Mesenchymal stem cell (in vitro differentiated cells and primary cell): ENCODE data around the gene ZNF821.

Experiments
- DNase-seq: peaks from one replicate; pipeline ENCODE4 v3.0.0-alpha.2; 2013
- H2AFZ ChIP-seq: one replicate; pipeline ENCODE4 v1.6.1; 2013; ENCODE audit warnings: low read depth, mild to moderate bottlenecking, control low read depth, inconsistent platforms, low read length, moderate library complexity
- H2AK5ac ChIP-seq: 2 replicates; pipeline ENCODE4 v1.6.1; 2013; ENCODE audit warnings: low read length, moderate library complexity, mild to moderate bottlenecking, inconsistent platforms; ENCODE audit not compliant: severe bottlenecking
- H2BK120ac ChIP-seq: one replicate; pipeline ENCODE4 v1.6.1; 2013; ENCODE audit warnings: low read depth, mild to moderate bottlenecking, inconsistent platforms, low read length, moderate library complexity
- H2BK12ac ChIP-seq, 2 experiments: one replicate each; pipeline ENCODE4 v1.6.1; 2013; ENCODE audit warnings: inconsistent platforms in 2 of 2, low read length in 2 of 2, mild to moderate bottlenecking in 2 of 2, moderate library complexity in 2 of 2, control low read depth in 1 of 2
- H2BK15ac ChIP-seq: one replicate; pipeline ENCODE4 v1.6.1; 2013; ENCODE audit warnings: mild to moderate bottlenecking, low read depth, inconsistent platforms; ENCODE audit not compliant: poor library complexity, severe bottlenecking
- H2BK5ac ChIP-seq: 2 replicates; pipeline ENCODE4 v1.6.1; 2013; ENCODE audit warnings: low read depth, mild to moderate bottlenecking, low read length, control low read depth, inconsistent platforms; ENCODE audit not compliant: poor library complexity, severe bottlenecking
- H3K14ac ChIP-seq, 2 experiments: one replicate each; pipeline ENCODE4 v1.6.1; 2013; ENCODE audit warnings: inconsistent platforms in 2 of 2, low read length in 2 of 2, control low read depth in 1 of 2, mild to moderate bottlenecking in 1 of 2, moderate library complexity in 1 of 2
- H3K18ac ChIP-seq, 2 experiments: one replicate each; pipeline ENCODE4 v1.6.1; 2013; ENCODE audit warnings: inconsistent platforms in 2 of 2, low read length in 2 of 2, control low read depth in 1 of 2, low read depth in 1 of 2, mild to moderate bottlenecking in 1 of 2
- H3K23ac ChIP-seq, 2 experiments: one replicate each; pipeline ENCODE4 v1.6.1; 2013; ENCODE audit warnings: inconsistent platforms in 2 of 2, low read length in 2 of 2, mild to moderate bottlenecking in 2 of 2, moderate library complexity in 2 of 2, control low read depth in 1 of 2
- H3K27ac ChIP-seq: 2 replicates; pipeline ENCODE4 v1.5.1; 2013; ENCODE audit warnings: mild to moderate bottlenecking, moderate library complexity, low read length, control low read depth, inconsistent platforms; ENCODE audit not compliant: poor library complexity, severe bottlenecking
- H3K27me3 ChIP-seq, 2 experiments: 2 replicates each; pipeline versions ENCODE4 v1.6.1 to v1.7.0; 2013; ENCODE audit warnings: low read length in 2 of 2, mild to moderate bottlenecking in 2 of 2, moderate library complexity in 2 of 2, control low read depth in 1 of 2, inconsistent platforms in 1 of 2; ENCODE audit not compliant: control insufficient read depth in 1 of 2, insufficient read depth in 1 of 2
- H3K36me3 ChIP-seq, 2 experiments: 2 replicates each; pipeline versions ENCODE4 v1.6.1 to v1.7.0; 2013; ENCODE audit warnings: low read length in 2 of 2, control low read depth in 1 of 2, inconsistent platforms in 1 of 2, low read depth in 1 of 2, mild to moderate bottlenecking in 1 of 2; ENCODE audit not compliant: insufficient read depth in 2 of 2, control insufficient read depth in 1 of 2
- H3K4ac ChIP-seq, 2 experiments: one replicate each; pipeline ENCODE4 v1.6.1; 2013; ENCODE audit warnings: inconsistent platforms in 2 of 2, low read length in 2 of 2, mild to moderate bottlenecking in 2 of 2, moderate library complexity in 2 of 2, control low read depth in 1 of 2, low read depth in 1 of 2
- H3K4me1 ChIP-seq: 2 replicates; pipeline ENCODE4 v1.6.1; 2013; ENCODE audit warnings: low read depth, low read length, control low read depth; ENCODE audit not compliant: control insufficient read depth, insufficient read depth
- H3K4me2 ChIP-seq: 2 replicates; pipeline ENCODE4 v1.6.1; 2013; ENCODE audit warnings: low read length, mild to moderate bottlenecking, inconsistent platforms; ENCODE audit not compliant: poor library complexity, severe bottlenecking
- H3K4me3 ChIP-seq, 2 experiments: 2 replicates each; pipeline versions ENCODE4 v1.5.1 to v1.7.0; 2013; ENCODE audit warnings: low read length in 2 of 2, mild to moderate bottlenecking in 2 of 2, control low read depth in 1 of 2, low read depth in 1 of 2; ENCODE audit not compliant: insufficient read depth in 1 of 2
- H3K79me1 ChIP-seq: replicated peaks from 2 replicates; pipeline ENCODE4 v1.6.1; 2013; ENCODE audit warnings: mild to moderate bottlenecking, control low read depth, low read length, inconsistent platforms; ENCODE audit not compliant: poor library complexity, severe bottlenecking
- H3K9ac ChIP-seq: 2 replicates; pipeline ENCODE4 v1.7.0; 2013; ENCODE audit warnings: mild to moderate bottlenecking, low read length, moderate library complexity
- H3K9me3 ChIP-seq: 2 replicates; pipeline ENCODE4 v1.7.0; 2013; ENCODE audit warnings: mild to moderate bottlenecking, low read length; ENCODE audit not compliant: control insufficient read depth
- H4K8ac ChIP-seq: one replicate; pipeline ENCODE4 v1.6.1; 2013; ENCODE audit warnings: inconsistent platforms, mild to moderate bottlenecking, low read length, moderate library complexity
- H4K91ac ChIP-seq: one replicate; pipeline ENCODE4 v1.6.1; 2013; ENCODE audit warnings: mild to moderate bottlenecking, low read length, inconsistent platforms
- WGBS: methylation state at CpG from one replicate; pipeline ENCODE4 v1.1.7; 2013; ENCODE audit warnings: mixed read lengths; 5-methylcytosine and 5-hydroxymethylcytosine counted together

ZNF821 gene

DNA sequence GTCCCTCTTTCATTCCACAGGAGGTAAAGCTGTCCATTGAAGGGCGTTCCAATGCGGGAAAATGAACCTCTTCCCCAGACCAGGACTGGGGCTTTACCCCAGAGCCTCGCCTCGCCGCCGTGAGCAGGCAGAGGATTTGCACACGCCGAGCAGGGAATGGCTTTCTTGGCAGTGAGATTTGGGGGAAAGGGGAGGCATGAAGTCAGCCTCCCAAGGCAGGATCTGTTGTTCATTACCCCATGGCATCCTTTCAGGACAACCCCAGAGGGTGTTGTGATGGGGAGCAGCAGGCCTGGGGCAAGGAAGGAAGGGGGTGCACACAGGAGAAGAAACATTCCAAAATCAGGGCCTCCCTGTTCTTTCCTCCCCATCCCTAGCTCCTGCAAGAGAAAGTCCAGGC is 32.2 kb downstream of the ZNF821 start:
- no peak overlapping the region for H3K18ac ChIP-seq
- 98% methylated on average over 8 of the region's 8 CpGs for WGBS
- peaks cover 51 to 78% of the 10 kb centered on the region in 2 experiments for H3K36me3 ChIP-seq
- H3K27ac ChIP-seq = no peak overlapping the region
- no peak overlapping the region for H3K14ac ChIP-seq
- no peak overlapping the region for H2AFZ ChIP-seq
- peaks cover 12% of the 10 kb centered on the region for H3K4me1 ChIP-seq
- H2BK15ac ChIP-seq = no peak overlapping the region
- no peak overlapping the region for H2BK5ac ChIP-seq
- DNase-seq = no peak
- no peak overlapping the region for H2AK5ac ChIP-seq
- H3K4me3 ChIP-seq = peak overlapping the region in 1 of 2 experiments; percentile 39
- no peak overlapping the region for H3K4ac ChIP-seq
- no peak overlapping the region for H2BK12ac ChIP-seq
- H3K23ac ChIP-seq = peak overlapping the region in 1 of 2 experiments; percentile 27
- H3K79me1 ChIP-seq = peaks cover 63% of the 10 kb centered on the region
- no peak overlapping the region for H4K8ac ChIP-seq
- H3K9ac ChIP-seq = peak overlapping the region; percentile 60
- H3K9me3 ChIP-seq = no peaks in the 10 kb centered on the region
- H2BK120ac ChIP-seq = no peak overlapping the region
- H4K91ac ChIP-seq = no peak overlapping the region
- no peak overlapping the region for H3K4me2 ChIP-seq
- H3K27me3 ChIP-seq = no peaks in the 10 kb centered on the region

DNA sequence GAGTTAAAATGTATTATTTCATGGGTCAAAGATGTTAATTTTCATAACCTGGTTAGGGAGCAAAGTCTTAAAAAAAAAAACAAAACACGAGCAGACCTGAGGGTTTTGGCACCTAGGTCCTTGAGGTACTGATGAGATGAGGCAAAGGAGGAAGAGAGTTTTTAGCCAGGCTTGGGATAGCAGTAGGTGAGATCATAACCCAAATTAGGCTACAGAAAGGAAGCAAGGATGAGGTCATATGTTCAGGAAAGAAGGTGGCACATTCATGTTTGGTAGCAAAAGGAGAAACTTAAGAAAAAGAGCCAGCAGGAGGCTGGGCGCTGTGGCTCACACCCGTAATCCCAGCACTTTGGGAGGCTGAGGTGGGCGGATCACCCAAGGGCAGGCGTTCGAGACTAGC is 35.4 kb downstream of the ZNF821 start:
- Histone ChIP-seq H4K91ac (no peak overlapping the region), H3K9me3 (no peaks in the 10 kb centered on the region), H3K4me1 (peaks cover 3% of the 10 kb centered on the region), H3K4me3 (no peak overlapping the region), H2BK12ac (no peak overlapping the region), H3K18ac (no peak overlapping the region), H3K79me1 (peaks cover 52% of the 10 kb centered on the region), H3K23ac (no peak overlapping the region), H3K9ac (no peak overlapping the region), H3K27me3 (no peaks in the 10 kb centered on the region), H2AFZ (no peak overlapping the region), H2BK5ac (no peak overlapping the region), H2BK15ac (no peak overlapping the region), H3K14ac (no peak overlapping the region), H3K27ac (no peak overlapping the region), H4K8ac (no peak overlapping the region), H2AK5ac (no peak overlapping the region), H3K4me2 (no peak overlapping the region), H2BK120ac (no peak overlapping the region), H3K36me3 (peaks cover 43 to 48% of the 10 kb centered on the region in 2 experiments), H3K4ac (no peak overlapping the region)
- DNase-seq = no peak
- WGBS = 98% methylated on average over 6 of the region's 6 CpGs

DNA sequence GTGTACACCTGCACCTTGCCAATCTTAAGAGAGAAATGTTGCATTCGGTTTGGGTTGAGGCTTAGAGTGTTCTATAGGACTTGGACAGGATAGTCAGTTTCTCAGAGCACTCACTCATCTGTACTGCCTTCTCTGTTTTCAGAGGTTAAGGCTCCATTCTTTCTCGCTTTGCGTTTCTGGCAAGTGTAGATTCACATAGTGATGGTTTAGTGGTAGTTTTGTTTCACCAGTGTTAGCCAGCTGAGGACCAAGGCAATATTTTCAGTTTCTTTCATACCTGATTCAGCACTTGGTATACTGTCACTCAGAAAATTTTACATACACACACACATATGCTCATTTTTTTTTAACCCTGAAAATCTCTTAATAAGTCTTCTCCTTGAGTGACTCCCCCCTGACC is 36.9 kb downstream of the ZNF821 start:
- Histone ChIP-seq H3K23ac (no peak overlapping the region), H3K14ac (no peak overlapping the region)
- WGBS = no CpG with 5 or more reads among the region's 3 CpGs

DNA sequence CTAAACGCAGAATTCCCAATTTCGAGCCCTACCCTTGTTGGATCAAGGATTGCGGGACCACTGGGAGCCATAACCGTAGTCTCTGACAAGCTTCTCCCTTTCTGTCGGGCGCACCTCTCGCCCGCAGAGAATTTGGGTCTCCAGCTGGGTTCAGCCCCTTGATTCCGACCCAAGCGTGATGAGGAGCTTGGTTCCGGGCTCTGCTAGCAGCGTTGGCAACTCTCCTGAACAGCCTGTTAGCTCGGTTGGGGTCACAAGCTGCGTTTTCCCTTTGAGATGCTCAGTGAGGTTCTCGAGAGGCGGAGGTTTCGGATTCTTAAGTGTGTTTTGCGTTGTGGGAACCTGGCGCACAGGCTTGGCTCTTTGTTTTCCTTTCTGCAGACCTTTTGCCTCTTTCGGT is 37.6 kb downstream of the ZNF821 start:
- 3% methylated on average over 20 of the region's 20 CpGs for WGBS
- Histone ChIP-seq H3K79me1 (peaks cover 31% of the 10 kb centered on the region), H3K27ac (no peak overlapping the region), H2BK120ac (no peak overlapping the region), H4K8ac (no peak overlapping the region), H2BK12ac (no peak overlapping the region), H3K14ac (no peak overlapping the region), H3K4me2 (peak overlapping the region; percentile 82), H2BK5ac (no peak overlapping the region), H2BK15ac (no peak overlapping the region), H3K9me3 (no peaks in the 10 kb centered on the region), H3K27me3 (no peaks in the 10 kb centered on the region), H3K18ac (peak overlapping the region in 1 of 2 experiments; percentile 56), H3K9ac (peak overlapping the region; percentile 99), H3K36me3 (peaks cover 26 to 37% of the 10 kb centered on the region in 2 experiments), H3K4me3 (peak overlapping the region; percentile 91 to 96), H2AK5ac (no peak overlapping the region), H3K4ac (peak overlapping the region in 1 of 2 experiments; percentile 73), H3K23ac (no peak overlapping the region), H4K91ac (no peak overlapping the region), H3K4me1 (peaks cover 5% of the 10 kb centered on the region), H2AFZ (peak overlapping the region; percentile 32)
- peak; percentile 39 for DNase-seq

More for the DNA sequence above, 36.9 kb downstream of the ZNF821 start:
- no peak overlapping the region for H2BK15ac ChIP-seq
- no peak overlapping the region for H3K18ac ChIP-seq
- H3K9ac ChIP-seq = peak overlapping the region; percentile 99
- H4K91ac ChIP-seq = no peak overlapping the region
- H3K79me1 ChIP-seq = peaks cover 38% of the 10 kb centered on the region
- H3K4me1 ChIP-seq = peaks cover 4% of the 10 kb centered on the region
- peak overlapping the region; percentile 82 for H3K4me2 ChIP-seq
- H2AK5ac ChIP-seq = no peak overlapping the region
- H3K4ac ChIP-seq = no peak overlapping the region
- H3K27me3 ChIP-seq = no peaks in the 10 kb centered on the region
- H3K4me3 ChIP-seq = peak overlapping the region in 1 of 2 experiments; percentile 96
- no peak overlapping the region for H4K8ac ChIP-seq
- H2BK12ac ChIP-seq = no peak overlapping the region
- H2BK120ac ChIP-seq = no peak overlapping the region
- no peak overlapping the region for H2BK5ac ChIP-seq
- no peak for DNase-seq
- no peak overlapping the region for H2AFZ ChIP-seq
- no peaks in the 10 kb centered on the region for H3K9me3 ChIP-seq
- H3K36me3 ChIP-seq = peaks cover 32 to 38% of the 10 kb centered on the region in 2 experiments
- H3K27ac ChIP-seq = no peak overlapping the region
